Breast epithelium (tissue), 4 donors: ENCODE results near the gene CAPG. TPM values are rescaled to one million over a fixed set of nuclear protein-coding genes. Genes with fewer than 3 reads are reported as not detected.

ENCODE experiments used
- DNase-seq, 2 donors: peaks; one replicate each; pipeline ENCODE4 v3.0.0-alpha.2; 2019; ENCODE audit warnings: low spot score in 2 of 2
- H3K27ac ChIP-seq, 2 donors: fragments of 200-600 bp; sonication (generic) in 1 of 2; one replicate each; pipeline ENCODE4 v1.5.1; 2016 to 2019; ENCODE audit warnings: mild to moderate bottlenecking in 1 of 2
- H3K27me3 ChIP-seq, 2 donors: fragments of 200-600 bp; sonication (generic) in 1 of 2; one replicate each; pipeline versions ENCODE4 v1.5.1 to v1.6.0; 2017 to 2019; ENCODE audit warnings: control low read depth in 1 of 2, mild to moderate bottlenecking in 1 of 2
- H3K36me3 ChIP-seq: fragments of 200-600 bp; one replicate; pipeline ENCODE4 v1.5.1; 2019
- H3K4me1 ChIP-seq, 2 donors: fragments of 200-600 bp; sonication (generic); one replicate each; pipeline ENCODE4 v1.5.1; 2016 to 2019; ENCODE audit warnings: control low read depth in 1 of 2
- H3K4me3 ChIP-seq, 3 donors: fragments of 200-600 bp; sonication (generic); 1 replicate in 2 of 3; 2 replicates in 1 of 3; pipeline ENCODE4 v1.5.1; 2016 to 2019; ENCODE audit warnings: mild to moderate bottlenecking in 3 of 3, moderate library complexity in 2 of 3
- H3K9me3 ChIP-seq, 2 donors: fragments of 200-600 bp; sonication (generic) in 1 of 2; one replicate each; pipeline ENCODE4 v1.5.1; 2016 to 2019; ENCODE audit warnings: control low read depth in 1 of 2
- CTCF ChIP-seq, 3 donors: fragments of 450-650 bp; IDR thresholded peaks; one replicate each; pipeline ENCODE4 v1.5.1; 2016 to 2017; ENCODE audit warnings: antibody characterized with exemption in 3 of 3, mild to moderate bottlenecking in 3 of 3, moderate library complexity in 3 of 3
- POLR2A ChIP-seq: fragments of 450-650 bp; IDR thresholded peaks from one replicate; pipeline ENCODE4 v1.6.1; 2016; ENCODE audit warnings: antibody characterized with exemption, mild to moderate bottlenecking, moderate library complexity
- POLR2AphosphoS5 ChIP-seq, 3 donors: sonication (generic); formaldehyde crosslinking; IDR thresholded peaks; one replicate each; pipeline ENCODE4 v1.6.1; 2017; ENCODE audit warnings: antibody characterized with exemption in 3 of 3
- intact Hi-C: fragments of 100-400 bp; cut with DNase I; formaldehyde crosslinking; loops from one replicate; pipeline ENCODE4 v1.15.1; 2023; ENCODE audit warnings: low total_unique reads
- total RNA-seq, 3 donors: library from RNA; depleted of rRNA; stranded (reverse); fragments of >200 nt; gene quantifications; one replicate each; pipeline ENCODE4 v1.1.0, GENCODE V29; 2016

CAPG gene
- total RNA-seq, 3 donors from 2014 or later: 102 to 254 (median 109) TPM

- TF ChIP-seq CTCF (IDR thresholded peaks at IDR 0.05) (no peak), POLR2AphosphoS5 (IDR thresholded peaks at IDR 0.05) (no peak), POLR2A (no peak)
- peaks cover 0 to 11% of the 10 kb centered on the region in 2 donors for H3K4me1 ChIP-seq
- no peaks in the 10 kb centered on the region for H3K36me3 ChIP-seq
- no peak for DNase-seq
- no peak overlapping the region for H3K4me3 ChIP-seq
- H3K27me3 ChIP-seq: no peaks in the 10 kb centered on the region
- intact Hi-C loops: loop anchor here (5.0 kb wide), 1 partner anchor 121 kb away; no protein-coding TSS in a partner anchor
- no peak overlapping the region for H3K27ac ChIP-seq
- no peaks in the 10 kb centered on the region for H3K9me3 ChIP-seq
Measured at GRCh38 chr2:85430752-85431569, 20.8 kb upstream of the CAPG start.

GRCh38 chr2:85429924-85430289 is 19.7 kb upstream of the CAPG start:
- peaks cover 0 to 11% of the 10 kb centered on the region in 2 donors for H3K4me1 ChIP-seq
- no peaks in the 10 kb centered on the region for H3K27me3 ChIP-seq
- intact Hi-C loops: loop anchor here (5.0 kb wide), 1 partner anchor 122 kb away; no protein-coding TSS in a partner anchor
- H3K9me3 ChIP-seq: no peaks in the 10 kb centered on the region
- DNase-seq: no peak
- TF ChIP-seq CTCF (IDR thresholded peaks at IDR 0.05) (no peak), POLR2AphosphoS5 (IDR thresholded peaks at IDR 0.05) (no peak)
- H3K27ac ChIP-seq: no peak overlapping the region
- no peaks in the 10 kb centered on the region for H3K36me3 ChIP-seq
- no peak overlapping the region for H3K4me3 ChIP-seq

- H3K4me1 ChIP-seq: peaks cover 0 to 11% of the 10 kb centered on the region in 2 donors
- H3K36me3 ChIP-seq: no peaks in the 10 kb centered on the region
- no peak for DNase-seq
- no peak overlapping the region for H3K27ac ChIP-seq
- H3K27me3 ChIP-seq: no peaks in the 10 kb centered on the region
- H3K4me3 ChIP-seq: no peak overlapping the region
- TF ChIP-seq POLR2AphosphoS5 (IDR thresholded peaks at IDR 0.05) (no peak), CTCF (IDR thresholded peaks at IDR 0.05) (no peak), POLR2A (no peak)
- intact Hi-C loops: no loop called here
- H3K9me3 ChIP-seq: no peaks in the 10 kb centered on the region
Measured at GRCh38 chr2:85429213-85429923, 19.2 kb upstream of the CAPG start.

- DNase-seq: no peak
- H3K27ac ChIP-seq: no peak overlapping the region
- no peaks in the 10 kb centered on the region for H3K27me3 ChIP-seq
- H3K36me3 ChIP-seq: no peaks in the 10 kb centered on the region
- H3K9me3 ChIP-seq: no peaks in the 10 kb centered on the region
- no peak overlapping the region for H3K4me3 ChIP-seq
- peaks cover 0 to 3% of the 10 kb centered on the region in 2 donors for H3K4me1 ChIP-seq
- no peak for TF ChIP-seq POLR2AphosphoS5 (IDR thresholded peaks at IDR 0.05)
- TF ChIP-seq CTCF (IDR thresholded peaks at IDR 0.05): no peak
- no peak for TF ChIP-seq POLR2A
- intact Hi-C loops: no loop called here
Measured at GRCh38 chr2:85428343-85428881, 18.2 kb upstream of the CAPG start.
